Endothelial cell of umbilical vein (primary cell): ENCODE data around the gene NUDT13. TPM values are rescaled to one million over a fixed set of nuclear protein-coding genes. Genes with fewer than 3 reads are reported as not detected.

Experiments used
- BruUV-seq: library from RNA; stranded (reverse); fragments of 400-500 nt; replicated peaks from 2 replicates; lab custom pipeline; 2021; lab: Mats Ljungman, UMichigan
- CTCF ChIA-PET: fragments of 300-600, 350-600 bp; sonication (Branson Sonifier 250); formaldehyde crosslinking; loops from one replicate; lab custom pipeline; 2021; ENCODE audit warnings: antibody characterized with exemption, inconsistent platforms; lab: Charles Lee
- POLR2A ChIA-PET: fragments of 300-600, 350-600 bp; sonication (Branson Sonifier 250); formaldehyde crosslinking; loops from one replicate; lab custom pipeline; 2021; ENCODE audit warnings: antibody characterized with exemption, inconsistent platforms; lab: Charles Lee
- DNase-seq: peaks from one replicate; pipeline ENCODE4 v3.0.0-alpha.2; 2011; ENCODE audit warnings: low read depth, low spot score
- FAIRE-seq: peaks from 2 replicates; lab custom pipeline; 2011; peaks lifted over from hg19 to GRCh38; lab: Jason Lieb, UNC
- H2AFZ ChIP-seq: 2 replicates; pipeline ENCODE4 v1.6.0; 2012; ENCODE audit warnings: low read depth, low read length, control low read depth, inconsistent platforms
- H3K27ac ChIP-seq: 2 replicates; pipeline ENCODE4 v1.5.1; 2011; ENCODE audit warnings: low read depth, mild to moderate bottlenecking, control low read depth, low read length, moderate library complexity; ENCODE audit not compliant: insufficient read depth
- H3K27me3 ChIP-seq, 2 experiments: 2 replicates each; pipeline versions ENCODE4 v1.6.0 to v1.6.1; 2011; ENCODE audit warnings: low read length in 2 of 2, mixed read lengths in 1 of 2; ENCODE audit not compliant: control insufficient read depth in 2 of 2, insufficient read depth in 2 of 2
- H3K36me3 ChIP-seq, 2 experiments: 2 replicates in 1 of 2; 3 replicates in 1 of 2; pipeline ENCODE4 v1.5.1; 2011; ENCODE audit warnings: low read length in 2 of 2, mild to moderate bottlenecking in 1 of 2, moderate library complexity in 1 of 2; ENCODE audit not compliant: control insufficient read depth in 2 of 2, insufficient read depth in 2 of 2; ENCODE audit errors: extremely low read depth in 1 of 2
- H3K4me1 ChIP-seq: 3 replicates; pipeline ENCODE4 v1.5.1; 2011; ENCODE audit warnings: mild to moderate bottlenecking, low read length; ENCODE audit not compliant: control insufficient read depth, insufficient read depth; ENCODE audit errors: extremely low read depth
- H3K4me2 ChIP-seq: 2 replicates; pipeline ENCODE4 v1.6.1; 2011; ENCODE audit warnings: low read length, control low read depth, mixed read lengths; ENCODE audit not compliant: insufficient read depth
- H3K4me3 ChIP-seq, 3 experiments: fragments of 200-600 bp in 1 of 3; sonication (generic), shearing (Covaris generic) in 1 of 3; replicated peaks in 1 of 3; 2 replicates each; pipeline ENCODE4 v1.5.1; 2011 to 2016; ENCODE audit warnings: control low read depth in 3 of 3, low read length in 3 of 3, mild to moderate bottlenecking in 2 of 3, inconsistent platforms in 1 of 3, low read depth in 1 of 3, moderate library complexity in 1 of 3; ENCODE audit not compliant: insufficient read depth in 1 of 3
- H3K79me2 ChIP-seq: 2 replicates; pipeline ENCODE4 v1.6.0; 2012; ENCODE audit warnings: low read length, inconsistent platforms; ENCODE audit not compliant: control insufficient read depth, insufficient read depth
- H3K9ac ChIP-seq: replicated peaks from 2 replicates; pipeline ENCODE3; 2011; ENCODE audit warnings: low read length, control low read depth; ENCODE audit not compliant: insufficient read depth; ENCODE audit errors: extremely low read depth
- H3K9me1 ChIP-seq: replicated peaks from 3 replicates; pipeline ENCODE4 v1.6.0; 2011; ENCODE audit warnings: mild to moderate bottlenecking, low read length; ENCODE audit not compliant: control insufficient read depth, insufficient read depth; ENCODE audit errors: extremely low read depth
- H3K9me3 ChIP-seq: replicated peaks from 2 replicates; pipeline ENCODE4 v1.5.1; 2012; ENCODE audit warnings: low read length, inconsistent platforms; ENCODE audit not compliant: control insufficient read depth, insufficient read depth
- H4K20me1 ChIP-seq: replicated peaks from 2 replicates; pipeline ENCODE3; 2011; ENCODE audit warnings: mild to moderate bottlenecking, low read length; ENCODE audit not compliant: control insufficient read depth, insufficient read depth; ENCODE audit errors: extremely low read depth
- CTCF ChIP-seq, 2 donors: IDR thresholded peaks; 1 replicate in 1 of 2; 2 replicates in 1 of 2; pipeline ENCODE4 v1.5.1; 2011; ENCODE audit warnings: low read length in 2 of 2, mild to moderate bottlenecking in 2 of 2, moderate library complexity in 2 of 2, control low read depth in 1 of 2, inconsistent platforms in 1 of 2, low read depth in 1 of 2; ENCODE audit not compliant: insufficient read depth in 1 of 2; ENCODE audit errors: extremely low read depth in 1 of 2
- EZH2 ChIP-seq: IDR thresholded peaks from 2 replicates; pipeline ENCODE4 v1.6.1; 2012; ENCODE audit warnings: borderline replicate concordance, low read depth, mild to moderate bottlenecking, moderate library complexity, low read length, inconsistent platforms; ENCODE audit not compliant: severe bottlenecking
- FOS ChIP-seq: IDR thresholded peaks from 2 replicates; pipeline ENCODE4 v1.6.1; 2011; ENCODE audit warnings: mild to moderate bottlenecking, low read length, moderate library complexity, borderline replicate concordance; ENCODE audit not compliant: insufficient read depth
- GATA2 ChIP-seq: IDR thresholded peaks from 2 replicates; pipeline ENCODE4 v1.7.0; 2011; ENCODE audit warnings: low read depth, mild to moderate bottlenecking, moderate library complexity, mixed read lengths, low read length; ENCODE audit not compliant: insufficient read length, insufficient read depth
- JUN ChIP-seq: IDR thresholded peaks from 2 replicates; pipeline ENCODE4 v1.6.1; 2011; ENCODE audit warnings: borderline replicate concordance, low read depth; ENCODE audit not compliant: insufficient read length, insufficient read depth
- MAX ChIP-seq: IDR thresholded peaks from 2 replicates; pipeline ENCODE4 v1.6.1; 2011; ENCODE audit not compliant: insufficient read depth, insufficient read length
- MYC ChIP-seq: IDR thresholded peaks from one replicate; pipeline ENCODE4 v1.6.1; 2011; ENCODE audit warnings: mild to moderate bottlenecking, low read depth, low read length
- POLR2A ChIP-seq: IDR thresholded peaks from 2 replicates; pipeline ENCODE4 v1.6.1; 2012; ENCODE audit warnings: low read depth, mild to moderate bottlenecking, control low read depth, low read length
- POLR2AphosphoS5 ChIP-seq: IDR thresholded peaks from 2 replicates; pipeline ENCODE4 v1.6.1; 2012; ENCODE audit warnings: low read depth, mild to moderate bottlenecking, control low read depth, low read length, moderate library complexity; ENCODE audit not compliant: insufficient read depth
- dilution Hi-C: fragments of 300-500 bp; cut with MboI; formaldehyde crosslinking; loops from one replicate; pipeline ENCODE4 v1.15.0; 2019; ENCODE audit warnings: low sequenced_read_pairs; ENCODE audit not compliant: extremely low pct_ligation_motif_present
- intact Hi-C: fragments of 100-400 bp; cut with micrococcal nuclease; formaldehyde crosslinking; loops from one replicate; pipeline ENCODE4 v1.10.0; 2022
- polyA plus RNA-seq, 4 experiments: library from polyadenylated mRNA; depleted of rRNA in 3 of 4; stranded (reverse) in 3 of 4; unstranded in 1 of 4; fragments of >200 nt; gene quantifications; 2 replicates each; pipeline versions ENCODE4 v1.2.1 to v1.2.3, GENCODE V29; 2011 to 2012; ENCODE audit warnings: missing spikeins in 1 of 4
- total RNA-seq: library from RNA; stranded (reverse); gene quantifications from 2 replicates; pipeline ENCODE4 v1.2.3, GENCODE V29; 2021

The NUDT13 gene
- total and polyA plus RNA-seq, 2 donors (not counting 3 experiments of a cell fraction or from before 2014, with no cell fraction given), result 1.6 to 2.3 TPM

DNA sequence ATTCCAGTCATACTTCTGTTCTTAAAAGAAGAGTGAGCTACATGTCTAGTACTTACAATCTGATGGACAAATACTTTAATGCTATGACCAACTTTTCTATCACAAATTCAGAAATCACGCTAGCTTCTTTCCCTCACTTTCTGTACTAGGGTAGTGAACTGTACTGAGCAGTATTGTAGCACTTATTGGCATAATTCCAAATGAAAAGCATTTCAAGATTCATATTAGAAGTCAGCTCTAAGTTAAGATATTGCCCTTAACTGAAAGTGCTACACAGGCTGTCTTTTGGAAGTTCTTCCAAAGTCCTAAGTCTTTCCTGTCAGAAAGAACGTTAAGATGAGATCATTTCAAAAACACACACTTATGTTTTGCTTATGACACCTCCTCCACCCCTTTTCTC, 27.0 kb upstream of the NUDT13 start:
- Histone ChIP-seq H3K4me3 (no peak overlapping the region), H3K79me2 (peaks cover 35% of the 10 kb centered on the region), H3K4me2 (peak overlapping the region; percentile 17), H3K36me3 (no peaks in the 10 kb centered on the region), H3K27ac (no peak overlapping the region), H3K9me1 (no peaks in the 10 kb centered on the region), H4K20me1 (no peaks in the 10 kb centered on the region), H3K4me1 (peaks cover 7% of the 10 kb centered on the region), H3K9me3 (no peaks in the 10 kb centered on the region), H3K27me3 (no peaks in the 10 kb centered on the region), H2AFZ (no peak overlapping the region), H3K9ac (no peak overlapping the region)
- dilution Hi-C loops, result no loop called here
- POLR2A ChIA-PET, result interaction anchor here (2.3 kb wide), 1 partner anchor 13 kb away, joined by 18 read pairs; the partner anchor contains the start of gene P4HA1
- DNase-seq, result peak; percentile 44
- peak; percentile 69 for FAIRE-seq
- TF ChIP-seq GATA2 (no peak), FOS (no peak), POLR2AphosphoS5 (no peak), MYC (no peak), CTCF (IDR thresholded peaks at IDR 0.05; ENCODE audit: extremely low read depth in 1 of 2, insufficient read depth in 1 of 2, low read depth in 1 of 2, low read length in 2 of 2) (no peak), POLR2A (no peak), JUN (no peak), MAX (no peak), EZH2 (no peak)
- intact Hi-C loops, result no loop called here
- CTCF ChIA-PET, result interaction anchor here (0.6 to 2.3 kb wide), 4 partner anchors 8 to 22 kb away, joined by 3 to 6 read pairs (median 4); no protein-coding TSS in a partner anchor
- no TSS peak for BruUV-seq
